K562 treated with DMSO at 1 percent for 4 hours (cell line): Measurements from ENCODE around the gene ALDOC. TPM values are rescaled to one million over a fixed set of nuclear protein-coding genes. Genes with fewer than 3 reads are reported as not detected.

Experiments
- total RNA-seq: library from RNA; unstranded; fragments of 300-600 nt; gene quantifications from 2 replicates; pipeline ENCODE4 v1.2.3, GENCODE V29; 2022; ENCODE audit not compliant: insufficient read depth

ALDOC gene
- total RNA-seq: 52.1 and 58.6 TPM in 2 replicates

GRCh38 chr17:28576758-28577465 lies at the start of gene ALDOC:
Gene ALDOC (minus strand): TSS chr17:28576895. CDS start chr17:28575532, 1,363 bp downstream.

GRCh38 chr17:28613931-28614381 lies 37.3 kb upstream of the ALDOC start, which contains the start of gene RSKR:
Gene RSKR (minus strand): TSS chr17:28614185. CDS start chr17:28614161, 24 bp downstream.

GRCh38 chr17:28598799-28599310 lies 22.2 kb upstream of the ALDOC start, which contains the start of gene SPAG5:
Gene SPAG5 (minus strand): TSS chr17:28599025. CDS start chr17:28598946, 79 bp downstream.

GRCh38 chr17:28571361-28572122 lies 5.2 kb downstream of the ALDOC start, which contains the start of gene PIGS:
Gene PIGS (minus strand): TSS chr17:28571524. CDS start chr17:28571496, 28 bp downstream.

GRCh38 chr17:28552176-28552999 lies 24.3 kb downstream of the ALDOC start, which contains the start of gene UNC119:
Gene UNC119 (minus strand): TSS chr17:28552624. CDS start chr17:28552557, 67 bp downstream.

Other genes starting within 250 kb of the ALDOC start
- 45.9 and 48.3 TPM in 2 replicates for gene IFT20, start 241.4 kb downstream of the ALDOC start, total RNA-seq
- gene TNFAIP1, start 241.1 kb downstream of the ALDOC start, total RNA-seq: 10.5 and 16.4 TPM in 2 replicates
- 69.0 and 78.3 TPM in 2 replicates for gene POLDIP2, start 219.4 kb downstream of the ALDOC start, total RNA-seq
- not detected in 2 replicates for gene SEBOX, start 211.7 kb downstream of the ALDOC start, total RNA-seq
- gene VTN, start 206.6 kb downstream of the ALDOC start, total RNA-seq: 0.47 TPM in 1 of 2 replicates, not detected in the other
- gene SARM1, start 205.2 kb downstream of the ALDOC start, total RNA-seq: 1.3 and 3.2 TPM in 2 replicates
- gene SLC46A1, start 170.7 kb downstream of the ALDOC start, total RNA-seq: 1.3 and 2.7 TPM in 2 replicates
- not detected in 2 replicates for gene SLC13A2, start 103.3 kb downstream of the ALDOC start, total RNA-seq
- not detected in 2 replicates for gene FOXN1, start 70.5 kb downstream of the ALDOC start, total RNA-seq
- gene UNC119, start 24.3 kb downstream of the ALDOC start, total RNA-seq: 29.6 and 34.4 TPM in 2 replicates
- gene PIGS, start 5.4 kb downstream of the ALDOC start, total RNA-seq: 92.0 and 97.4 TPM in 2 replicates
- 93.5 and 110 TPM in 2 replicates for gene SPAG5, start 22.1 kb upstream of the ALDOC start, total RNA-seq
- gene RSKR, start 37.3 kb upstream of the ALDOC start, total RNA-seq: 17.6 and 21.9 TPM in 2 replicates
- gene BLTP2, start 68.3 kb upstream of the ALDOC start, total RNA-seq: 47.7 and 60.6 TPM in 2 replicates
- 68.5 and 69.2 TPM in 2 replicates for gene SDF2, start 85.0 kb upstream of the ALDOC start, total RNA-seq
- gene SUPT6H, start 85.3 kb upstream of the ALDOC start, total RNA-seq: 54.5 and 61.6 TPM in 2 replicates
- gene PROCA1, start 135.0 kb upstream of the ALDOC start, total RNA-seq: 5.4 and 5.6 TPM in 2 replicates
- gene RAB34, start 141.0 kb upstream of the ALDOC start, total RNA-seq: not detected in 2 replicates
- 2,658 and 2,919 TPM in 2 replicates for gene RPL23A, start 143.1 kb upstream of the ALDOC start, total RNA-seq
- 2.7 and 3.4 TPM in 2 replicates for gene TLCD1, start 149.3 kb upstream of the ALDOC start, total RNA-seq
- gene NEK8, start 151.9 kb upstream of the ALDOC start, total RNA-seq: 2.2 and 4.7 TPM in 2 replicates
- 85.7 and 116 TPM in 2 replicates for gene TRAF4, start 167.1 kb upstream of the ALDOC start, total RNA-seq